H1 (cell line): Measurements from ENCODE around the gene CCDC91. TPM values are rescaled to one million over a fixed set of nuclear protein-coding genes. Genes with fewer than 3 reads are reported as not detected.

Experiments used
- CTCF ChIA-PET: fragments of 300-600 bp; sonication (Branson Sonifier 250); formaldehyde crosslinking; loops from one replicate; lab custom pipeline; 2021; ENCODE audit not compliant: partially characterized antibody; lab: Charles Lee
- POLR2A ChIA-PET: fragments of 300-600 bp; sonication (Branson Sonifier 250); formaldehyde crosslinking; loops from one replicate; lab custom pipeline; 2021; ENCODE audit warnings: inconsistent platforms; ENCODE audit not compliant: partially characterized antibody; lab: Charles Lee
- DNase-seq, 2 experiments: peaks; one replicate each; pipeline versions ENCODE4 v3.0.0 to v3.0.0-alpha.2; 2010 to 2022; ENCODE audit warnings: low spot score in 2 of 2, low read depth in 1 of 2, mixed read lengths in 1 of 2
- FAIRE-seq: peaks from 2 replicates; lab custom pipeline; 2011; peaks lifted over from hg19 to GRCh38; lab: Jason Lieb, UNC
- H2AFZ ChIP-seq: 2 replicates; pipeline ENCODE4 v1.8.1; 2012; ENCODE audit warnings: low read length, inconsistent platforms
- H2AK5ac ChIP-seq: 2 replicates; pipeline ENCODE4 v1.6.1; 2013; ENCODE audit warnings: low read depth, low read length
- H2BK120ac ChIP-seq: replicated peaks from 2 replicates; pipeline ENCODE3; 2013; ENCODE audit warnings: low read depth, low read length, inconsistent platforms
- H2BK12ac ChIP-seq: 2 replicates; pipeline ENCODE4 v1.6.1; 2013; ENCODE audit warnings: low read depth, low read length
- H2BK15ac ChIP-seq: 2 replicates; pipeline ENCODE4 v1.6.1; 2013; ENCODE audit warnings: low read length
- H2BK20ac ChIP-seq: 2 replicates; pipeline ENCODE4 v1.6.1; 2013; ENCODE audit warnings: low read length
- H2BK5ac ChIP-seq: 2 replicates; pipeline ENCODE4 v1.6.1; 2013; ENCODE audit warnings: low read depth, low read length
- H3K14ac ChIP-seq: 2 replicates; pipeline ENCODE4 v1.6.1; 2013; ENCODE audit warnings: inconsistent platforms; ENCODE audit not compliant: insufficient read length
- H3K18ac ChIP-seq: 2 replicates; pipeline ENCODE4 v1.6.1; 2013; ENCODE audit warnings: low read length; ENCODE audit errors: extremely low read depth
- H3K23ac ChIP-seq: 2 replicates; pipeline ENCODE4 v1.6.1; 2013; ENCODE audit warnings: inconsistent platforms; ENCODE audit not compliant: insufficient read length
- H3K23me2 ChIP-seq: 2 replicates; pipeline ENCODE4 v1.6.1; 2013; ENCODE audit warnings: low read depth, low read length
- H3K27ac ChIP-seq: 2 replicates; pipeline ENCODE4 v1.6.1; 2011; ENCODE audit warnings: low read depth, low read length, inconsistent platforms
- H3K27me3 ChIP-seq, 4 experiments: replicated peaks in 1 of 4; 1 replicate in 1 of 4; 2 replicates in 3 of 4; pipeline versions ENCODE4 v1.6.1 to v1.8.1; 2011 to 2013; ENCODE audit warnings: low read length in 3 of 4, mild to moderate bottlenecking in 3 of 4, inconsistent platforms in 2 of 4, mixed read lengths in 2 of 4, moderate library complexity in 1 of 4; ENCODE audit not compliant: control insufficient read depth in 3 of 4, insufficient read depth in 3 of 4; ENCODE audit errors: extremely low read depth in 1 of 4
- H3K36me3 ChIP-seq, 4 experiments: 2 replicates each; pipeline versions ENCODE4 v1.6.1 to v1.8.1; 2011 to 2013; ENCODE audit warnings: mild to moderate bottlenecking in 4 of 4, low read length in 3 of 4, moderate library complexity in 2 of 4, control low read depth in 1 of 4, inconsistent platforms in 1 of 4; ENCODE audit not compliant: insufficient read depth in 4 of 4, control insufficient read depth in 2 of 4
- H3K4ac ChIP-seq: replicated peaks from 2 replicates; pipeline ENCODE3; 2013; ENCODE audit warnings: low read length, low read depth, mixed read lengths, inconsistent platforms; ENCODE audit not compliant: insufficient read length
- H3K4me1 ChIP-seq, 4 experiments: replicated peaks in 1 of 4; 1 replicate in 1 of 4; 2 replicates in 3 of 4; pipeline versions ENCODE4 v1.6.1 to v1.8.1; 2011 to 2013; ENCODE audit warnings: low read length in 3 of 4, inconsistent platforms in 2 of 4, mixed read lengths in 1 of 4; ENCODE audit not compliant: insufficient read depth in 4 of 4, control insufficient read depth in 3 of 4
- H3K4me2 ChIP-seq, 2 experiments: 2 replicates each; pipeline versions ENCODE4 v1.6.1 to v1.8.1; 2011 to 2013; ENCODE audit warnings: low read depth in 2 of 2, low read length in 2 of 2, control low read depth in 1 of 2, inconsistent platforms in 1 of 2, mild to moderate bottlenecking in 1 of 2; ENCODE audit not compliant: insufficient read depth in 1 of 2
- H3K4me3 ChIP-seq, 4 experiments: fragments of 200-600, 300-600 bp in 1 of 4; sonication (generic), shearing (Covaris generic), sonication (Bioruptor Twin) in 1 of 4; 2 replicates each; pipeline versions ENCODE4 v1.5.1 to v1.8.1; 2011 to 2016; ENCODE audit warnings: low read length in 4 of 4, low read depth in 3 of 4, control low read depth in 2 of 4, inconsistent platforms in 2 of 4, mild to moderate bottlenecking in 2 of 4, mixed read lengths in 1 of 4, moderate library complexity in 1 of 4; ENCODE audit not compliant: insufficient read depth in 2 of 4; ENCODE audit errors: extremely low read depth in 1 of 4
- H3K56ac ChIP-seq: replicated peaks from 2 replicates; pipeline ENCODE3; 2013; ENCODE audit warnings: low read depth, mild to moderate bottlenecking, mixed read lengths, low read length, inconsistent platforms; ENCODE audit not compliant: insufficient read length
- H3K79me1 ChIP-seq: 2 replicates; pipeline ENCODE4 v1.6.1; 2013; ENCODE audit warnings: low read depth, low read length, control low read depth
- H3K79me2 ChIP-seq, 2 experiments: 2 replicates each; pipeline versions ENCODE4 v1.6.1 to v1.8.1; 2012 to 2013; ENCODE audit warnings: low read length in 2 of 2, mild to moderate bottlenecking in 2 of 2, inconsistent platforms in 1 of 2; ENCODE audit not compliant: insufficient read depth in 2 of 2, control insufficient read depth in 1 of 2
- H3K9ac ChIP-seq, 4 experiments: replicated peaks in 1 of 4; 1 replicate in 1 of 4; 2 replicates in 3 of 4; pipeline versions ENCODE4 v1.6.1 to v1.8.1; 2011 to 2013; ENCODE audit warnings: low read depth in 3 of 4, low read length in 3 of 4, control low read depth in 2 of 4, mild to moderate bottlenecking in 2 of 4, moderate library complexity in 2 of 4, inconsistent platforms in 1 of 4; ENCODE audit errors: extremely low read depth in 1 of 4
- H3K9me3 ChIP-seq, 2 experiments: 2 replicates each; pipeline versions ENCODE4 v1.6.1 to v1.8.1; 2012 to 2013; ENCODE audit warnings: mild to moderate bottlenecking in 2 of 2, moderate library complexity in 2 of 2, control low read depth in 1 of 2, inconsistent platforms in 1 of 2, low read depth in 1 of 2, low read length in 1 of 2, mixed read lengths in 1 of 2; ENCODE audit not compliant: insufficient read depth in 2 of 2
- H4K20me1 ChIP-seq, 2 experiments: replicated peaks in 1 of 2; 2 replicates each; pipeline versions ENCODE3 to v1.8.1; 2011 to 2013; ENCODE audit warnings: inconsistent platforms in 2 of 2, low read length in 2 of 2, mild to moderate bottlenecking in 1 of 2; ENCODE audit not compliant: insufficient read depth in 2 of 2, control insufficient read depth in 1 of 2
- H4K5ac ChIP-seq: 2 replicates; pipeline ENCODE4 v1.6.1; 2013; ENCODE audit warnings: low read length, low read depth, mixed read lengths, inconsistent platforms; ENCODE audit not compliant: insufficient read length
- H4K8ac ChIP-seq: 2 replicates; pipeline ENCODE4 v1.8.0; 2013; ENCODE audit warnings: mild to moderate bottlenecking, moderate library complexity, low read length, inconsistent platforms; ENCODE audit not compliant: insufficient read depth; ENCODE audit errors: extremely low read depth
- H4K91ac ChIP-seq: replicated peaks from 2 replicates; pipeline ENCODE3; 2013; ENCODE audit warnings: low read length, mixed read lengths, inconsistent platforms; ENCODE audit not compliant: insufficient read length
- BCL11A ChIP-seq, 2 experiments: IDR thresholded peaks; one replicate each; pipeline ENCODE4 v1.6.1; 2011; ENCODE audit warnings: low read depth in 2 of 2, low read length in 2 of 2, mild to moderate bottlenecking in 2 of 2
- BRCA1 ChIP-seq: IDR thresholded peaks from 2 replicates; pipeline ENCODE4 v1.6.1; 2012; ENCODE audit warnings: low read depth, low read length, improper control_type of control experiment
- CBX8 ChIP-seq: fragments of 300-800, 300-1000 bp; sonication (generic); IDR thresholded peaks from 2 replicates; pipeline ENCODE4 v1.7.1; 2016; ENCODE audit warnings: low read depth, low read length, borderline replicate concordance
- GABPA ChIP-seq: IDR thresholded peaks from 2 replicates; pipeline ENCODE4 v1.6.1; 2011; ENCODE audit warnings: mild to moderate bottlenecking, low read length, moderate library complexity, borderline replicate concordance; ENCODE audit not compliant: insufficient read depth
- JUND ChIP-seq: IDR thresholded peaks from 2 replicates; pipeline ENCODE4 v1.6.1; 2011; ENCODE audit warnings: mild to moderate bottlenecking, improper control_type of control experiment, low read length
- KDM5A ChIP-seq: fragments of 200-600 bp; IDR thresholded peaks from 2 replicates; pipeline ENCODE4 v1.7.1; 2012; ENCODE audit warnings: mild to moderate bottlenecking, low read length, inconsistent platforms, mixed read lengths
- MAFK ChIP-seq: IDR thresholded peaks from 2 replicates; pipeline ENCODE4 v1.6.1; 2012; ENCODE audit warnings: low read depth, mild to moderate bottlenecking, improper control_type of control experiment, low read length
- POLR2AphosphoS5 ChIP-seq: IDR thresholded peaks from 2 replicates; pipeline ENCODE4 v1.6.1; 2011; ENCODE audit warnings: low read depth, low read length
- SIX5 ChIP-seq: IDR thresholded peaks from 2 replicates; pipeline ENCODE4 v1.6.1; 2011; ENCODE audit warnings: mild to moderate bottlenecking, low read depth, low read length
- TAF1 ChIP-seq: IDR thresholded peaks from 2 replicates; pipeline ENCODE4 v1.6.1; 2011; ENCODE audit warnings: mild to moderate bottlenecking, low read depth, low read length
- TAF7 ChIP-seq: optimal IDR thresholded peaks from 2 replicates; pipeline ENCODE3; 2011; ENCODE audit warnings: low read depth, mild to moderate bottlenecking, inconsistent platforms, low read length, moderate library complexity, borderline replicate concordance
- TBP ChIP-seq: IDR thresholded peaks from 2 replicates; pipeline ENCODE4 v1.6.1; 2011; ENCODE audit warnings: low read depth, low read length, improper control_type of control experiment
- ZNF274 ChIP-seq: IDR thresholded peaks from 2 replicates; pipeline ENCODE4 v1.7.0; 2012; ENCODE audit warnings: low read length, borderline replicate concordance; ENCODE audit errors: extremely low read depth
- WGBS, 2 experiments: shearing (Covaris generic) in 1 of 2; methylation state at CpG; one replicate each; pipeline versions ENCODE4 v1.1.6 to v1.1.7; 2013 to 2015; ENCODE audit warnings: low lambda C conversion rate in 2 of 2, mixed read lengths in 2 of 2, inconsistent platforms in 1 of 2, low coverage in 1 of 2, missing lambda C conversion rate in 1 of 2; ENCODE audit not compliant: insufficient replicate concordance in 2 of 2, insufficient coverage in 1 of 2, insufficient read length in 1 of 2; ENCODE audit errors: extremely low coverage in 1 of 2, missing lambda C conversion rate in 1 of 2; 5-methylcytosine and 5-hydroxymethylcytosine counted together
- polyA plus RNA-seq, 7 experiments: library from polyadenylated mRNA; depleted of rRNA in 3 of 7; stranded (reverse) in 5 of 7; unstranded in 2 of 7; fragments of >200 nt in 5 of 7; fragments of 200-250 nt in 2 of 7; gene quantifications; 1 replicate in 5 of 7; 2 replicates in 1 of 7; 4 replicates in 1 of 7; pipeline versions ENCODE4 v1.2.1 to v1.2.3, GENCODE V29; 2011 to 2013; ENCODE audit warnings: missing spikeins in 2 of 7, mixed read lengths in 2 of 7
- total RNA-seq: library from RNA; stranded (reverse); fragmentation: NEBNext Ultra II Directional; extraction: Animal tissue kit (Norgen Biotek cat#: 25700); gene quantifications from 2 replicates; pipeline ENCODE4 v1.2.1, GENCODE V29; 2021
- TF ChIP-seq, protein P1 (sequence below): IDR thresholded peaks from 2 replicates; pipeline ENCODE4 v1.6.1; 2012; ENCODE audit warnings: low read length, inconsistent platforms

Gene CCDC91
- total and polyA plus RNA-seq, 2 of the 8 experiments (the other 6 are each of a cell fraction or from before 2014, with no cell fraction given): 8.6 to 23.1 TPM

DNA sequence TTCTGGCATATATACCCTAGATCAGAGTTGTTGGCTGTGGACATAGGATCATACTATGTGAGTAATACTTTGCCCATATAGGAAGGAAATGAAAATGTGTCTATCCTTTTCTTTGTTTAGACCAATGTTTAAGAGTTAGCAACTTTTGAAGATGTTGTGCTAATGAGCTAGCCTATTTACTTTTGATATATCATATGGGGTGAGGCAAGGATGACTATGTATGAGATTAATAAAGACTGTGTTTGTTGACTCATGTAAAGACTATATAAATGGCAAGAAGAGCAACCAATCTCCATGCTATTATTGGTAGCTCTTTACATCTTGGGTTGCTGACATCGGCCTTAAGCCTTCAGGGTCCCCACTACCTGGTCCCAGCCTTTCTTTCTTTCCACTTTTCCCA lies 289.4 kb downstream of the CCDC91 start:
- Histone ChIP-seq H3K4me2 (no peak overlapping the region), H4K20me1 (no peaks in the 10 kb centered on the region), H2BK15ac (no peak overlapping the region), H3K23me2 (no peaks in the 10 kb centered on the region), H3K56ac (no peak overlapping the region), H2AK5ac (no peak overlapping the region), H3K23ac (no peak overlapping the region), H3K9me3 (no peaks in the 10 kb centered on the region), H4K91ac (no peak overlapping the region), H4K8ac (no peak overlapping the region), H2BK120ac (no peak overlapping the region), H3K79me2 (no peaks in the 10 kb centered on the region), H3K18ac (no peak overlapping the region), H4K5ac (no peak overlapping the region), H3K14ac (no peak overlapping the region), H3K4me3 (no peak overlapping the region), H3K4ac (no peak overlapping the region), H3K79me1 (no peaks in the 10 kb centered on the region), H3K36me3 (no peaks in the 10 kb centered on the region; a peak in 1 of 8 replicates), H3K4me1 (no peaks in the 10 kb centered on the region), H3K27ac (no peak overlapping the region), H3K27me3 (peaks cover 0 to 2% (median 0%) of the 10 kb centered on the region in 4 experiments; a peak in 1 of 7 replicates), H3K9ac (no peak overlapping the region), H2BK12ac (no peak overlapping the region), H2BK5ac (no peak overlapping the region), H2BK20ac (no peak overlapping the region), H2AFZ (no peak overlapping the region)
- TF ChIP-seq JUND (no peak), POLR2AphosphoS5 (no peak), GABPA (no peak), ZNF274 (no peak), BRCA1 (no peak), CBX8 (no peak), KDM5A (no peak), TBP (no peak), BCL11A (IDR thresholded peaks at IDR 0.05; ENCODE audit: low read depth in 2 of 2, low read length in 2 of 2) (no peak), TAF7 (no peak), TAF1 (no peak), MAFK (no peak), SIX5 (no peak)
- TF ChIP-seq, protein P1, sequence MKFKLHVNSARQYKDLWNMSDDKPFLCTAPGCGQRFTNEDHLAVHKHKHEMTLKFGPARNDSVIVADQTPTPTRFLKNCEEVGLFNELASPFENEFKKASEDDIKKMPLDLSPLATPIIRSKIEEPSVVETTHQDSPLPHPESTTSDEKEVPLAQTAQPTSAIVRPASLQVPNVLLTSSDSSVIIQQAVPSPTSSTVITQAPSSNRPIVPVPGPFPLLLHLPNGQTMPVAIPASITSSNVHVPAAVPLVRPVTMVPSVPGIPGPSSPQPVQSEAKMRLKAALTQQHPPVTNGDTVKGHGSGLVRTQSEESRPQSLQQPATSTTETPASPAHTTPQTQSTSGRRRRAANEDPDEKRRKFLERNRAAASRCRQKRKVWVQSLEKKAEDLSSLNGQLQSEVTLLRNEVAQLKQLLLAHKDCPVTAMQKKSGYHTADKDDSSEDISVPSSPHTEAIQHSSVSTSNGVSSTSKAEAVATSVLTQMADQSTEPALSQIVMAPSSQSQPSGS: no peak
- CTCF ChIA-PET: interaction anchor here (0.6 to 1.2 kb wide), 2 partner anchors 20 to 114 kb away, joined by 3 read pairs; no protein-coding TSS in a partner anchor
- 86% methylated on average over 1 of the region's 1 CpG; no CpG with 5 or more reads in 1 of the 2 experiments for WGBS, 2 experiments
- no peak for DNase-seq
- POLR2A ChIA-PET: no interaction called here
- no peak for FAIRE-seq
